Hindlimb muscle (tissue), 1 donor: ENCODE results near the gene S100B. TPM values are rescaled to one million over a fixed set of nuclear protein-coding genes. Genes with fewer than 3 reads are reported as not detected.
"Not testable (repeated sequence)": the region's sequence is repeated elsewhere in the genome, so short reads cannot be mapped to it uniquely, and the experiment has no call there.

Experiments
- DNase-seq: peaks from one replicate; pipeline ENCODE4 v3.0.0-alpha.2; 2013
- polyA plus RNA-seq: library from polyadenylated mRNA; unstranded; fragments of 120-200 nt; gene quantifications from one replicate; pipeline ENCODE4 v1.2.1, GENCODE V29; 2013; ENCODE audit not compliant: insufficient read length

Gene S100B
- polyA plus RNA-seq, 1 donor: 10.1 TPM

DNA sequence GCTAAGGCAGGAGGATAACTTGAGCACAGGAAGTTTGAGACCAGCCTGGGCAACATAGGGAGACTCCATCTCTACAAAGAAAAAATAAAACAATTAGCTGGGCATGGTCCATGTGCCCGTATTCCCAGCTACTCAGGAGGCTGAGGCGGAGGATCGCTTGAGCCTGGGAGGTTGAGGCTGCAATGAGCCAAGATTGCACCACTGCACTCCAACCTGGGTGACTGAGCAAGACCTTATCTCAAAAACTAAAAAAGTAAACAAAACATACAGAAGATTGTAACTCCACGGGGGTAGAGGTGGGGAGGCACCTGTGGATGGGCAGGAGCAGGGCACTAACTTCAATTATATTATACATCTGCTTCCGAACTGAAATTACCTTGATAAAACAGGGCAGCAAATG is 4.6 kb downstream of the S100B start:
- DNase-seq: no peak

DNA sequence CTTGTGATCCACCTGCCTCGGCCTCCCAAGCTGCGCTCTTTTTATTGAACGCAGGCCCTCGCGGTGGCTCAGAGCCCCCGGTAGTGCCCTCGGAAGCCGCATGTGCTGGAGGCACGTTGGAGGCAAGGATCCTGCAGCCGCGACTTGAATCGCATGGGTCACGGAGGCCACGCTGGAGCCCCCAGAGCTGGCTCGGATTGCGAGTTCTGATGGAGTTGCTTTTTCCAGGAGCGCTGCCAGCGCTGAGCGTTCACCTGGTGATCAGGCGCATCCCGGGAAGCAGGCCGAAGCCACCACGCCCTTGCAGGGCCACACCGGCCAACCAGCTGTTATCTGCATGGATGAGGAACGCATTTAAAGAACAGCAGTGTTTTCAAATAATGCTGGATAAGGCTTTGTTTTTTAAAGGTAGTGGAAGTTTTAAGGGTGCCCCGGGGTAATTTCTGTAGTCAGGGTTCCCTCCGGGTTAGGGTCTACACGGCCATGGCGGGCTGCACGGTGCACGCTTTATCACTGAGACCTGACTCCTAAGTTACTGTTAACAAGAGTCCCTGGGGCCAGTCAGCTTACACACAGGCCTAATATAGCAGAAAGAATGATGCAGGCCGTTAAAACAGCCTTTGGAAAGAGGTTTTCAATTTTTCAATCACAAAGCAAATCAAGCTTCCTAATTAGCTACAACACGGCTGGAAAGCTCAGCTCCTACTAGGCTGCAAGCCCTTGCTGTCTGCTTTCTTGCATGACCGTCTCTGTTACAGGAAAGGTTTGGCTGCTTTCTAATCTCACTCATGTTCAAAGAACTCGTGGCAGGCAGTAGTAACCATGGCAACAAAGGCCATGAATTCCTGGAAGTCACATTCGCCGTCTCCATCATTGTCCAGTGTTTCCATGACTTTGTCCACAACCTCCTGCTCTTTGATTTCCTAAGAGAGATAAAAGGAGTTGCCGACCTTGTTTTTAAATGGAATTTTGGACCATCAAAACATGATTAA is 6.0 kb downstream of the S100B start:
- DNase-seq: peak; percentile 68

DNA sequence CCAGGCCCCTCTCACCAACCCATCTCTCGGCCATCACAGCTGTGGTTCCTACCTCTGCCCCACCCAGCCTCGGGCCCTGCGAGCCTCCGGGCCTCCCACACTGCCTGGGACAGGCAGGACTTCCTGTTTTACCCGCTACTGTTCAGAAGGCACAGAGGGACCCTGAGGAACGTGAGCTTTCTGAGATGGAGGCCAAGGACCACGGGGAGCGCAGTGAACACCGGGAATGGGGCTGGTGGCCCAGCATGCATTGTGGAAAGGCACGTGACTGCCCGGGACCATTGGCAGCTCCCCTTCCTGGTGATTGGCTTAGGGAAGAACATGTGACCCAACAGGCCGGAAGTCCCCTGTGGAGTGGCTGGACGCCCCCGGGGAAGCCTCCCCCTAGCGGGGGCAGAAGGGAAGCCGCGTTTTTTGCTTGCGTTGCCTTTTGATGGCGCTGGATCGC is 7.0 kb downstream of the S100B start:
- DNase-seq: no peak

DNA sequence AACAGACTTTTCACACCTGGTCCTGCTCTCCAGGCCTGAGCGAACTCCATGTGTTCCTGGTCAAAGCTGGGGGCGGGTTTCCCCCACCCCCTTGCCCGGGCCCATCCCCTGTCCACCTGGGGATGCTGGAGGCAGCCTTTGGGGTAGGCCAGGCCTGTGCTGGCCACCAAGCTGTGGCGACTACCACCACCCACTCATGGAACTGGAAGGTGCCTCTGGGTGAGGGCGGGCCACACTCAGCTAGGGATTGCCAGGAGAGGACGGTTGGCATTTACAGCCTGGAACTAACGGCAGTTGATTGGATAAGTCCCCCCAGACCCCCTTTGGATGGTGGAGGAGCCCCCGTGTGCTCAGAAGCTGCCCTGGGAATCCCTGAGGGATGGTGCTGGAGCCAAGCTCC is 7.9 kb downstream of the S100B start:
- DNase-seq: no peak

DNA sequence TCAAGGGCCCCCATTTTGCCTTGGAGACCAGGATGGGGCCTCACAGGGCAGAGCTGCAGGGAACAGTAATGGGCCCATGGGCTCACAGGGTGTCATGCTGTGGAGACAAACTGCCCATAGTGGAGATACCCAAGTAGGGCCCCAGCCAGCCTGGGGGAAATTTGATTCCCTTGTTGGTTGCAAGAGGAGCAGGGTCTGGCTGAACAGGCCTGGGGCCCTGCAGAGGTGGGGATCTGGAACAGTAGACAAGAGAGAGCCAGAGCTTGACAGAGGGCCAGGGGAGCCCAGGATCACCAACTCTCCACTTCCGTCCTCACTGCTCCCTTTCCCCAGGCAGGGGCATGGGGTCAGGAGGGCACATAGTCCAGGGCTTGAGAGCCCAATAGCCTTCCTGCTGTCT is 8.7 kb downstream of the S100B start:
- DNase-seq: no peak

DNA sequence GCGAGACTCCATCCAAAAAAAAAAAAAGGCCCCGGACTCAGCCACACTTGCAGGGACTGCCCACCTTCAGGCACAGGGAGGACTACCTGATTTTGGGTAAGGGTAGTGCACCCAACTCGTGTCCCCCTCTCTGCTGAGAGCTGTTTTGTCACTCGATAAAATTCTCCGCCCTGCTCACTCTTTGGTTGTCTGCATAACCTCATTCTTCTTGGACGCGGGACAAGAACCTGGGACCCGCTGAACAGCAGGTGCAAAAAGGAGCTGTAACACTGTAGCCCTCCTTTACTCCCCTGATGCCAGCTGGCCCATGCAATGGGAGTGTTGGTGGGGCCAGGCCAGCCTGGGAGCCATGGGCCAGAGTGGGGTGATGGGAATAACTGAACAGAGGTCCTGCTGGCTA is 10.6 kb downstream of the S100B start:
- no peak for DNase-seq

DNA sequence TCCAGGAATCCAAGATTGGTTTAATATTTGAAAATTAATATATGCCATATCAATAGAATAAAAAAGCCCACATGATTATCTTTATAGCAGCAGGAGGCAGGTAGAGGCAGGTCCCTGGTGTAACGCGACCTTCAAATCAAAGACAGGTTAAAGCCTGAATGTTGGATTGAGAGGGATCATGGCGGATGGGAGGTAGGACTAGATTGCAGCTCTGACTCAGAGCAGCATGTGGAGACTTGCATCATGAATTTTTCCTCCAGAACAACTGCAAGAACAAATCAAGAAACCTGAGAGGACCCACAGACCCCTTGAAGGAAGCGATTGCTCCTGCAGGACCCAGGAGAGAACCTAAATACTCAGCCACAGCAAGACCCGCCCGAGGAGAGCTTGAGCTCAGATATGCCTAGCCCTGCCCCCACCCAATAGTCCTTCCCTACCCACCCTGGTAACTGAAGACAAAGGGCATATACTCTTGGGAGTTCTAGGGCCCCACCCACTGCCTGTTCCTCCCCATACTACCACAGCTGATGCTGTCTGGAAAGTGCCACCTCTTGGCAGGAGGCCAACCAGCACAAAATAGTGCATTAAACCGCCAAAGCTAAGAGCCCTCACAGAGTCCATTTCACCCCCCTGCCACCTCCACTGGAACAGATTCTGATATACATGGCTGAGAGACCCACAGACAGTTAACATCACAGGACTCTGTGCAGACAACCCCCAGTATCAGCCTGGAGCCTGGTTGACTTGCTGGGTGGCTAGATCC is 19.5 kb downstream of the S100B start:
- DNase-seq: no peak

DNA sequence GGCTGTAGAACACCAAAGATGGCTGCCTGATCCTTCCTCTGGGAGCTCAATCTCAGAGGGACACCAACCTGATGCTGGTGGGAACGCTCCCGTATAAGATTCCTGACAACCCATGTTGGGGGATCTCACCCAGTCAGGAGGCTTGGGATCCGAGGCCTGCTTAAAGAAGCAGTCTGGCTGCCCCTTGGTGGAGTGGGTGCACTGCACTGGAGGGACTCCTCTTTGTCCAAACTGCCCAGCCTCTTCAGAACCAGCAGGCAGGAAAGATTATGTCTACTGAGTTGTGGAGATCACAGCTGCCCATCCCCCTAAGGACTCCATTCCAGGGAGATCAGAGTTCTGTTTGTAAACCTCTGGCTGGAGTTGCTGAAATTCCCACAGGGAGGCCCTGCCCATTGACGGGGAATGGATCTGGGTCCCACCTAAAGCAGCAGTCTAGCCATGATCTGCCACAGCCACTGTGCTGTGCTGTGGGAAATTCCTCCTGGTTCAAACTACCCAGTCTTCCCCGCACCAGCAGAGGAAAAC is 23.0 kb downstream of the S100B start:
- no peak for DNase-seq

DNA sequence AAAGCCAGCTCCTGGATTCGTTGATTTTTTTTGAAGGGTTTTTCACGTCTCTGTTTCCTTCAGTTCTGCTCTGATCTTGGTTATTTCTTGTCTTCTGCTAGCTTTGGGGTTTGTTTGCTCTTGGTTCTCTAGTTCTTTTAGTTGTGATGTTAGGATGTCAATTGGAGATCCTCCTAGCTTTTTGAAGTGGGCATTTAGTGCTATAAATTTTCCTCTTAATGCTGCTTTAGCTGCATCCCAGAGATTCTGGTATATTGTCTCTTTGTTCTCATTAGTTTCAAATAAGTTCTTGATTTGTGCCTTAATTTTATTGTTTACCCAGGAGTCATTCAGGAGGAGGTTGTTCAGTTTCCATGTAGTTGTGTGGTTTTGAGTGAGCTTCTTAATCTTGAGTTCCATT is 25.5 kb downstream of the S100B start:
- not testable (repeated sequence) for DNase-seq

DNA sequence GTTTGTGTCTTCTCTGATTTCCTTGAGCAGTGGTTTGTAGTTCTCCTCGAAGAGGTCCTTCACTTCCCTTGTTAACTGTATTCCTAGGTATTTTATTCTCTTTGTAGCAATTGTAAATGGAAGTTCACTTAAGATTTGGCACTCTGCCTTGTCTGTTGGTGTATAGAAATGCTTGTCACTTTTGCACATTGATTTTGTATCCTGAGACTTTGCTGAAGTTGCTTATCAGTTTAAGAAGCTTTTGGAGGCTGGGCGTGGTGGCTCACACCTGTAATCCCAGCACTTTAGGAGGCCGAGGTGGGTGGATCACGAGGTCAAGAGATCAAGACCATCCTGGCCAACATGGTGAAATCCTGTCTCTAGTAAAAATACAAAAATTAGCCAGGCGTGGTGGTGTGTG is 27.1 kb downstream of the S100B start:
- not testable (repeated sequence) for DNase-seq

DNA sequence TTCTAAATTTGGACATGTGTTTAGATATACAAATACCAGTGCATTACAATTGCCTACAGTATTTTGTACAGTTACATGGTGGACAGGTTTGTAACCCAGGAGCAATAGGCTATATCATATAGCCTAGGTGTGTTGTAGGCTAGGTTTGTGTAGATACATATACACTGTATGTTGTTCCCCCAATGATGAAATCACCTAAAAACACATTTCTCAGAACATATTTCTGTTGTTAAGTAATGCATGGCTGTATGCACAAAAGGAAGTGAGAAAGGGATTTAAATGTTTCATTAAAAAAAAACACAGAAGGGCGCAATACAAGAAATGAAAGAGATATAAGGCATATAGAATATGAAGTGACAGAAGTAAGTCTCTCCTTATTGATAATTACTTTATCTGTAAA is 32.0 kb downstream of the S100B start:
- no peak for DNase-seq

DNA sequence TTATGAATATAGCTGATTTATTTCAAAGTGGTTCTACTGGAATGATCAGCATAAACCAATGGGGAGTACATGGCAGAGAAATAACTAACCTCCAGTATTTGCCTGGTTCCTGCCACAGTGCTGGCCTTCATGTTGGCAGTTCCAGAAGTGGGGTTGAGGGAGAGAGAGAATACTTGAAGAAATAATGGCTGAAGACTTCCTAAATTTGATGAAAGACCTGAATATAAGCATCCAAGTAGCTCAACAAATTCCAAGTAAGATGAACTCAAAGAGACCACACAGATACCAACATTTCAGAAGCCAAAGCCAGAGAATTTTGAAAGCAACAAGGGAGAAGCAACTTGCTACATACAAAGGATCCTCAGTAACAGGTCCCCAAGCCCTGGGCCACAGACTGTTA is 34.3 kb downstream of the S100B start:
- DNase-seq: no peak

DNA sequence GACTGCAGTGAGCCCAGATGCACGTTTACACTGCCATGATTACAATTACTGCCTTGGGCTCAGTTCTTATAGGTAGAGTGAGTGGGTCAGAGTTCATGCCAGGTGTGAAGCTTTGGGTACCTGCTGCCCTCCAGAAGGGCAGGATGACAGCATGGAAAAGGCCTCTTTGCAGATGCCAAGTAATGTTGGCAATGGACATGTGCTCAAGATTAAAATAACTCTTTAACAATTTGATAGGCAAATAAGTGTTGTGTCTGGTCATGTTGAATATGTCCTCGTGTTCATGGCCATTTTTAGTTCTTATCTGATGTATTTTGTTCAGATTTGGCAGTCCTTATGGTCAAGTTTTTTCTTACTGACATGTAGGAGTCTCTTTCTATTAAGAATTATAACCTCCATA is 34.8 kb downstream of the S100B start:
- no peak for DNase-seq

DNA sequence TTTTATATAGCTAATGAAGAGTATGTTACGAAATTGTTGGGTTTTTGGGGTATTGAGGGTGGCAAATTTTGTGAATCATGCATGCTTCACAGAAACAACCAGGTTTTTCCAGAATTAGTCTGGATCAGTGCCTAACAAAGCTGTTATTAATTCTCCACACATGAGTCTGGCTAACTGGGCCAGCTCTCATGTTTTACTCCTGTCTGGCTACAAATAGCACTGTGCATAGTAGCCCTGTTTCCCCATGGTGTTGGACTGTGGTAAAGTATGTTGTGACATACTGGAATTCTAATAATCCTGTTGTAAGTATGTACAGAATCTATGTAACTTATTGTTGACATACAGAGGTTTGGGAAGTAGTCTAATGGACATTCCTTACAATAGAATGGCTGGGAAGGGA is 35.8 kb downstream of the S100B start:
- no peak for DNase-seq

DNA sequence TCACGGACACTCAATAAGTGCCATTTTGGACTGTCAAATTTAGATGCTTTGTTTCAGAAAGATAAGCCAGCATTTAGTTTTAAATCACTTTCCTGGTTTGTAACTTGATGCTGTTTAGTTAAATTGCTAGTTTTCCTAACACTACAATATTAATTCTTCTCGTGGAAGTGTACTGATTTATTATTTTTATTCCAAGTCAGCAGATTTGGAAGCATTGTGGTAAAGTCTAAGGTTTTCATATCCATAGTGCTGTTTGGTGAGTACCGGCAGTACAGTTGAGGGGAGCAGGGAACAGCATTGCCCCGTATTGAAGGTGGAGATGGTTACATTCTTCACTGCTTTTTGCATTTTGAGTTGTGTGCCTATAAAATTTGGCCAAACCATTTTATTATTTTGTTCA is 36.3 kb downstream of the S100B start:
- no peak for DNase-seq

DNA sequence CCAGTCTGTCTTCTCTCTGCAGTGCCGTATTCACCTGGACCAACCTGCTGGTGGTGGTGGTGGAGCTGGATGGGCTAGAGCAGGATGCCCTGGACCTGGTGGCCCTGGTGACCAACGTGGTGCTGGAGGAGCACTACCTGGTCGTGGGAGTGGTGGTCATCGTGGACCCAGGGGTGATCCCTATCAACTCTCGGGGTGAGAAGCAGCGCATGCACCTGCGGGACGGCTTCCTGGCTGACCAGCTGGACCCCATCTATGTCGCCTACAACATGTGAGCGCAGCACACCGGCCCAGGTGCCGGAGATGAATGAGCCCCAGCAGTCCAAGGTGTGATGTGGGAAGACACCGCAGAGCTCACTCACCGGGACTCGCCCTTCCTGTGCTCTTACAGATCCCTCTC is 37.5 kb downstream of the S100B start:
- DNase-seq: no peak

DNA sequence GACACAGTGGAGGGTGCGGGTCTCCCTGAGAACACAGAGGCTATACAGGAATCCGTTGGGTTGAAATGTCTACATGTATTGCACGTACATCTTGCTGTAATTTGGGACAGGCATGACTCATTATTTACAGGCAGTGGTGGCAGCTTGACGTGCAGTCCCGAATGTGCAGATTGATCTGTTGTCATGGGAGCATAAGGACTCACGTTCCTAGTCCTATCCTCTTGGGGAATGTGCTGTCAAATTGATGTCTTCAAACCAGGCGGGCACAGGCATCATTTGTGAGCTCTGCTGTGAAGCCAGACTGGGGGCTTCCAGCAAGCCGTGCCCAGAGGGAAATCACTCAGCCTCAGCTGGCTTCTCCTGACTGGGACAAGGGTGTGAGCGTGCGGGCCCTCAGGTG is 40.5 kb downstream of the S100B start:
- no peak for DNase-seq

DNA sequence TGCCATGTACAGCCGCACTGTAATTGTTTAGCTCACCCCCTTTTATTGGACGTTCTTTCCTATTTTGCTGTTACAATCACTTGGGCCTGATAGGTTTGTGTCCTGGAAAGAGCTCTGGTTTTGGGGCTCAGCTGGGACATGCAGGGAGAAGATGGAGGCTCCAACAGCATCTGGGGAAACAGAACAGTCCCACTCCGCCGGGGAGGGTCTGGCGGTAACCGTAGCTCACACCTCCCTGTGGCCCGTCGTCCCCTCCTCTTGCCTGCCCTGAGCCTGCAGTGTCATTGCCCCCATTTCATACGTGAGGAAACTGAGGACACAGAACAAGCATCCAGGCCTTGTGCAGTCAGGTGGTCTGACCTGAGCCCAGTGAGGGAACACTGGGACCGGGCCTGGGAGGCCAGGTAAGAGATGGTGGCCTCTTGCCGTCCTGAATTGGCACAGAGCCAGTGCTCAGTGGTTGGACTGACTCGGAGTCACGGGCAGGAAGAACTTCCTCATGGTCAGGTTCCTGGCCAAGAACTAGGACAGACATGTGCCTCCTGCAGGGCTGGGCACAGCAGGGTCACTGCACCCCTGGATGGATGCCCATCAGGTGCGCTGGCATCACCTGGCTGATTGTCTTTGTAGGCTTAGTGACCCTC is 41.8 kb downstream of the S100B start:
- peak; percentile 19 for DNase-seq

DNA sequence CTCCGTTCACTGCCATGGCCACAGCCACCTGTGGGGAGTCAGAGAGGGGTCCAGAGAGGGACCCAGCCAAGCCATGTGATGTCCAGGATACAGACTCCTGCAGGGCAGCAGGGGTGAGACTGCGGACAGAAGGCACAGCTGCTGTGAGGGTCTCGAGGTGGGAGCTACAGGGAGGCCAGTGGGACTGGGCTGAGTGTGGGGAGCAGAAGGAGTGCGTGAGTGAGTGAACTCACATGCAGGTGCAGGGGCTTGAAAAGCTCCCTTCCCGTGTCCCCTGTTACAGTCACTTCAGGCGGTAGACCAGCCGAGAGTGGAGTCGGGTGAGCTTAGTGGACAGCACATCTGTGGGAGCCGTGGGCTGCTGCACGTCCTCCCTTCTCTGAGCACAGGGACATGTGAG is 42.4 kb downstream of the S100B start:
- no peak for DNase-seq

DNA sequence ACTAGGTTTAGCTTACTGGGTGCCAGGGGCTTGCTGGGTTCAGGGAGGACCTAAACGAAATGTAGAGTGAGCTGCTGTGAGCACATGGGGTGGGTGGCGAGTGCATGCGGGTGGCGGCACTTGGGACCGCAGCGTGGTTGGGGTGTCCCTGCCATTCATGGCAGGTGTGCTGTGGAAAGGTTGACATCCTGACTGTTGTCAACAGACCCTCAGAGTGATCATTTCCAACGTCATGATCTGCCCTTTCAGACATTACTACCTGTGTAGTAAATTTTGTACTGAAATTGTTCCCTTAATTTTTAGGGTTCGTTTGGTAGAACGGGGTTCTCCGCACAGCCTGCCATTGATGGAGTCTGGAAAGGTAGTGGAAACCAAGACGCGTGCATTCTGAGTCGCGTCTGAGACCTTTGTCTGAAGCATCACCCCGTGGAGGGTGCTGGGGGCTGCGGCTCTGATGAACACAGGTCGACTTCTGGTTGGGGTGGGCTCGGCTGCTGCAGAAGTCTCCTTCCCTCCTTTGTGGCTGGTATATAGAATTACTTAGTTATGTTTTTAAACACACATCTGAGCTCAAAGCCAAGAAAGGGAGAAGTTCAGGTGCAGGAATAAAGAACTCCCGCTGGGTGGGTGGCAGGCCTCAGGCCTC is 43.3 kb downstream of the S100B start:
- DNase-seq: no peak

DNA sequence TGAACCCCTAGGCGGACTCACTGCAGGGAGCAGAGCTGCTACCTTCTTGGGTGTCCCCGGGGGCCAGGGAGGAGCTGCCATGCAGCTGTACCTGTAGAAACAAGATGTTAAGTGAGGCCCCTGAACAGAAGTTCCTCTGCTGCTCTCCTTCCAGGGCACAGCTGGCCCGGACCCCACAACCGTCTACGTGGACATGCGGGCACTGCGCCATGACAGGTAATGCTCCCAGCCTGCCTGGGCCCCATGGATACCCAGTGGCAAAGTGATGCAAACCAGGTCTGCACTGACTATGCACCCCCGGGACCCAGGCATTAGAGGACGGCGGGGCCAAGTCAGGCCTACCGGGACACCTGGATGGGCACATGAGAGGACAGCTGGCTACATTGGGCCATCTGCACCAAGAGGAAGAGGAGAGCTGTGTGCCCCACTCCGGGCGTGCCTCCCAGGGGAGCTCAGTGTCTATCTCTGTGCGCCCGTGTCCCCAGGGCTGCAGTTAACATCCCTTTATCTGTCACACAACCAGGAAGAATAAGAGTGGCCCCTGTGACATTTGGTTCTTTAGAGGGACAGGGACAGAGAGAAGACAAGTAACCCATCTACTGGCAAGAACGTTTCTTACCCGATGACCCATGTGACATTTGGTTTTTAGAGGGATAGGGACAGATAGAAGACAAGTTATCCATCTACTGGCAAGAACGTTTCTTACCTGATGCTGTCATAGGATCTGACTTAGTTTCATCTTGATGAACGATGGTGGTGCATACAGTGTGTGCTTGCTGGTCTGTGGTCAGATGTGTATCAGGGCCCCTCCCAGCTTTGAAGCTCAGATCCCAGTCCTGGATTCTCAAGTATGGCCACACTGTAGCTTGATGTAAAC is 44.1 kb downstream of the S100B start:
- no peak for DNase-seq
